HepG2 (cell line): ENCODE measurements around the gene TOM1L1. TPM values are rescaled to one million over a fixed set of nuclear protein-coding genes. Genes with fewer than 3 reads are reported as not detected.
A peak's percentile ranks its signal among the peaks of the same experiment; 100 is the strongest.

Source experiments
- ARID5B ChIP-seq: IDR thresholded peaks from 2 replicates; pipeline ENCODE4 v1.4.0; 2020; ENCODE audit warnings: mild to moderate bottlenecking, missing genetic modification reagents
- CCDC6 ChIP-seq: sonication (generic); formaldehyde crosslinking; IDR thresholded peaks from 2 replicates; pipeline ENCODE4 v1.8.1; 2022; ENCODE audit warnings: mild to moderate bottlenecking, missing genetic modification reagents, moderate library complexity
- FOXC1 ChIP-seq: sonication (generic); formaldehyde crosslinking; IDR thresholded peaks from 2 replicates; pipeline ENCODE4 v1.8.0; 2022; ENCODE audit warnings: mild to moderate bottlenecking, missing genetic modification reagents, borderline replicate concordance
- FOXJ3 ChIP-seq: sonication (generic); formaldehyde crosslinking; IDR thresholded peaks from 2 replicates; pipeline ENCODE4 v1.4.0; 2020; ENCODE audit warnings: missing genetic modification reagents, mild to moderate bottlenecking, borderline replicate concordance
- GATAD2A ChIP-seq: IDR thresholded peaks from 2 replicates; pipeline ENCODE4 v1.6.1; 2016
- HNF4A ChIP-seq: sonication (generic); formaldehyde crosslinking; IDR thresholded peaks from 2 replicates; pipeline ENCODE4 v1.4.0; 2020; ENCODE audit warnings: missing genetic modification reagents
- HNF4G ChIP-seq, 2 experiments: sonication (generic) in 1 of 2; formaldehyde crosslinking in 1 of 2; IDR thresholded peaks; 2 replicates each; pipeline versions ENCODE4 v1.4.0 to v1.6.1; 2011 to 2020; ENCODE audit warnings: borderline replicate concordance in 2 of 2, low read depth in 2 of 2, mild to moderate bottlenecking in 2 of 2, low read length in 1 of 2, missing genetic modification reagents in 1 of 2, moderate library complexity in 1 of 2
- HOMEZ ChIP-seq: IDR thresholded peaks from 2 replicates; pipeline ENCODE4 v1.6.1; 2016; ENCODE audit warnings: low read depth
- MIER3 ChIP-seq: IDR thresholded peaks from 2 replicates; pipeline ENCODE4 v1.6.1; 2016; ENCODE audit warnings: missing compliant biosample characterization, borderline replicate concordance
- MTA1 ChIP-seq: sonication (generic); formaldehyde crosslinking; IDR thresholded peaks from 2 replicates; pipeline ENCODE4 v1.4.0; 2020; ENCODE audit warnings: missing genetic modification reagents, mild to moderate bottlenecking, borderline replicate concordance
- MYC ChIP-seq: sonication (generic); formaldehyde crosslinking; IDR thresholded peaks from 2 replicates; pipeline ENCODE4 v1.9.0; 2021; ENCODE audit warnings: missing genetic modification reagents, borderline replicate concordance
- PRDM4 ChIP-seq: sonication (generic); formaldehyde crosslinking; IDR thresholded peaks from 2 replicates; pipeline ENCODE4 v1.9.0; 2021; ENCODE audit warnings: missing genetic modification reagents, borderline replicate concordance
- RBAK ChIP-seq: sonication (generic); formaldehyde crosslinking; IDR thresholded peaks from 2 replicates; pipeline ENCODE4 v1.5.1; 2020; ENCODE audit warnings: mild to moderate bottlenecking, missing genetic modification reagents
- RFX5 ChIP-seq: IDR thresholded peaks from 2 replicates; pipeline ENCODE4 v1.6.1; 2011; ENCODE audit warnings: low read depth, low read length, improper control_type of control experiment
- SKIL ChIP-seq: sonication (generic); formaldehyde crosslinking; IDR thresholded peaks from 2 replicates; pipeline ENCODE4 v1.8.0; 2022; ENCODE audit warnings: missing genetic modification reagents, mild to moderate bottlenecking, moderate library complexity, borderline replicate concordance
- SOX5 ChIP-seq: IDR thresholded peaks from 2 replicates; pipeline ENCODE4 v1.6.1; 2016; ENCODE audit warnings: borderline replicate concordance
- ZNF17 ChIP-seq: sonication (generic); formaldehyde crosslinking; IDR thresholded peaks from 2 replicates; pipeline ENCODE4 v1.5.0; 2020; ENCODE audit warnings: mild to moderate bottlenecking, missing genetic modification reagents
- ZNF512 ChIP-seq: sonication (generic); formaldehyde crosslinking; IDR thresholded peaks from 2 replicates; pipeline ENCODE4 v1.4.0; 2020; ENCODE audit warnings: mild to moderate bottlenecking, missing genetic modification reagents
- polyA plus RNA-seq, 8 experiments: library from polyadenylated mRNA; depleted of rRNA in 3 of 8; stranded (reverse) in 7 of 8; unstranded in 1 of 8; fragments of >200 nt; fragmentation: Illumina TruSeq in 4 of 8; extraction: Trizol in 4 of 8; gene quantifications; 2 replicates each; pipeline versions ENCODE4 v1.2.1 to v1.2.3, GENCODE V29; 2011 to 2016; ENCODE audit warnings: low read depth in 4 of 8, missing spikeins in 1 of 8, mixed read lengths in 1 of 8; ENCODE audit not compliant: insufficient read depth in 1 of 8
- total RNA-seq, 5 experiments: library from RNA; depleted of rRNA; stranded (reverse); fragments of >200 nt; fragmentation: Illumina TruSeq; extraction: Trizol; gene quantifications; 2 replicates each; pipeline ENCODE4 v1.2.3, GENCODE V29; 2016; ENCODE audit warnings: low read depth in 1 of 5

TOM1L1 gene
- total and polyA plus RNA-seq, 2 of the 13 experiments (the other 11 are each of a cell fraction or from before 2014, with no cell fraction given) = 45.3 to 51.3 TPM

- TF ChIP-seq HOMEZ (peak; percentile 73; the same call in 1 of the 2 replicates), GATAD2A (CRISPR knock-in tag) (peak; percentile 76), FOXC1 (CRISPR knock-in tag) (no peak), RFX5 (peak; percentile 55; the same call in 1 of the 2 replicates), MIER3 (peak; percentile 58; the same call in 1 of the 2 replicates), MYC (CRISPR knock-in tag) (no peak), ARID5B (CRISPR knock-in tag) (peak; percentile 81), HNF4A (CRISPR knock-in tag) (peak; percentile 82), PRDM4 (CRISPR knock-in tag) (no peak), FOXJ3 (peak; percentile 20; the same call in 1 of the 2 replicates), HNF4G (IDR thresholded peaks at IDR 0.05; ENCODE audit: borderline replicate concordance, low read depth, low read length) (0 out of 2 replicates have a peak, but pooled peaks have one; percentile 19), HNF4G (CRISPR knock-in tag; IDR thresholded peaks at IDR 0.05; ENCODE audit: borderline replicate concordance, low read depth) (no peak), ZNF17 (CRISPR knock-in tag) (no peak), ZNF512 (no peak), MTA1 (CRISPR knock-in tag) (no peak), SKIL (CRISPR knock-in tag) (no peak), CCDC6 (CRISPR knock-in tag) (no peak), RBAK (no peak), SOX5 (peak; percentile 39; the same call in 1 of the 2 replicates)
These were observed 46.7 kb downstream of the TOM1L1 start (continued) for GRCh38 chr17:54947396-54947795.
